Left forelimb (tissue), 1 donor: ENCODE results near the gene ZNF786.

ENCODE experiments used
- DNase-seq: peaks from one replicate; pipeline ENCODE4 v3.0.0-alpha.2; 2018; ENCODE audit warnings: low spot score

The ZNF786 gene

GRCh38 chr7:149028346-149029109 lies 62.0 kb downstream of the ZNF786 start, which contains the start of gene PDIA4:
Gene PDIA4 (minus strand): TSS chr7:149028505. CDS start chr7:149028408, 97 bp downstream.
- DNase-seq = peak; percentile 100

GRCh38 chr7:149027611-149028345 lies 62.7 kb downstream of the ZNF786 start:
- DNase-seq = no peak

GRCh38 chr7:149027055-149027454 lies 63.5 kb downstream of the ZNF786 start:
- no peak for DNase-seq

GRCh38 chr7:149023662-149024061 lies 66.9 kb downstream of the ZNF786 start:
- no peak for DNase-seq

GRCh38 chr7:149022756-149023360 lies 67.7 kb downstream of the ZNF786 start:
- DNase-seq = no peak

GRCh38 chr7:149021725-149022062 lies 68.8 kb downstream of the ZNF786 start:
- no peak for DNase-seq

GRCh38 chr7:149020483-149020882 lies 70.0 kb downstream of the ZNF786 start:
- no peak for DNase-seq
